ENCODE measurements around the gene MTMR3.

- TF ChIP-seq CTCF (conservative IDR thresholded peaks at IDR 0.05; ENCODE audit: low read depth, low read length) (no peak), EZH2 (IDR thresholded peaks at IDR 0.05; ENCODE audit: low read length, unreplicated experiment) (no peak), EZH2phosphoT487 (IDR thresholded peaks at IDR 0.05; ENCODE audit: borderline replicate concordance, low read length) (no peak)
Measured at GRCh38 chr22:29917052-29917902, 34.3 kb downstream of the MTMR3 start.

All from PC-3 (cell line).